Measurements from ENCODE around the gene PIP5K1C. TPM values are rescaled to one million over a fixed set of nuclear protein-coding genes. Genes with fewer than 3 reads are reported as not detected.
A peak's percentile ranks its signal among the peaks of the same experiment; 100 is the strongest.

The PIP5K1C gene
- total RNA-seq, 1 experiment from 2014 or later = 26.9 TPM

DNA sequence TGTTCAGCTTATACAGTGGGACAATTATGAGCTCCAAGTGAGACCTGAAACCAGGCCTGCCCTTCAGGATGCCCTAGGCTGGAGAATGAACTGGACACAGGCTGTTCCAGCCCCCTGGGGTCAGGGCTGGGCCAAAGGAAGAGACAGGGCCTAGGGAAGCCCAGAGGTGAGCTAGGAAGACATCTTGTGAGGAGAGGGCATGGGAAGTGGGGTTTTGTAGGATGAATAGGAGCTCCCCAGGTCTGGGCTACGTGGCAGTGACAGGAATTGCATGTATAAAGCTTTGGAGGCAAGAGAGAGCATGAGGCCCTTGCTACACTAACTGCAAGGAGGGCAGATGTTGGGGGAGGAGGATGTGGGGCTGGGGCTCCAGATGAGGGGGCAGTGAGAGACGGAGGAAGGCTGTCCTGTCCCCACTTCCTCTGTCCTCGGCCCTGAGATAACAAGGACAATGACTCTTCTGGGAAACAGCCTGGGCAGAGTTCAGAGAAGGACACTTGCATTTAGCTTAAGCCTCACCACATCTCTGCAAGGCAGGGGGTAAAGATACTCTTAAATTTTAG lies 92.1 kb downstream of the PIP5K1C start:
- TF ChIP-seq SP1 (IDR thresholded peaks at IDR 0.05; ENCODE audit: low read depth) (no peak), CEBPB (IDR thresholded peaks at IDR 0.05; ENCODE audit: low read depth) (no peak), ZFX (IDR thresholded peaks at IDR 0.05) (no peak), POLR2A (IDR thresholded peaks at IDR 0.05; ENCODE audit: borderline replicate concordance, extremely low read depth, insufficient read depth, insufficient read length) (no peak), EGR1 (IDR thresholded peaks at IDR 0.05; ENCODE audit: low read depth) (no peak), ELF1 (IDR thresholded peaks at IDR 0.05; ENCODE audit: borderline replicate concordance, low read depth) (no peak), POLR2AphosphoS5 (IDR thresholded peaks at IDR 0.05; ENCODE audit: low read depth, low read length) (no peak), TCF7L2 (IDR thresholded peaks at IDR 0.05; ENCODE audit: borderline replicate concordance, extremely low read depth, insufficient read depth, insufficient read length) (no peak), FOSL1 (IDR thresholded peaks at IDR 0.05; ENCODE audit: low read depth) (no peak), EZH2 (IDR thresholded peaks at IDR 0.05) (no peak)
- TF ChIP-seq, protein P1, sequence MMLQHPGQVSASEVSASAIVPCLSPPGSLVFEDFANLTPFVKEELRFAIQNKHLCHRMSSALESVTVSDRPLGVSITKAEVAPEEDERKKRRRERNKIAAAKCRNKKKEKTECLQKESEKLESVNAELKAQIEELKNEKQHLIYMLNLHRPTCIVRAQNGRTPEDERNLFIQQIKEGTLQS (IDR thresholded peaks at IDR 0.05) = no peak
- TF ChIP-seq, protein P2, sequence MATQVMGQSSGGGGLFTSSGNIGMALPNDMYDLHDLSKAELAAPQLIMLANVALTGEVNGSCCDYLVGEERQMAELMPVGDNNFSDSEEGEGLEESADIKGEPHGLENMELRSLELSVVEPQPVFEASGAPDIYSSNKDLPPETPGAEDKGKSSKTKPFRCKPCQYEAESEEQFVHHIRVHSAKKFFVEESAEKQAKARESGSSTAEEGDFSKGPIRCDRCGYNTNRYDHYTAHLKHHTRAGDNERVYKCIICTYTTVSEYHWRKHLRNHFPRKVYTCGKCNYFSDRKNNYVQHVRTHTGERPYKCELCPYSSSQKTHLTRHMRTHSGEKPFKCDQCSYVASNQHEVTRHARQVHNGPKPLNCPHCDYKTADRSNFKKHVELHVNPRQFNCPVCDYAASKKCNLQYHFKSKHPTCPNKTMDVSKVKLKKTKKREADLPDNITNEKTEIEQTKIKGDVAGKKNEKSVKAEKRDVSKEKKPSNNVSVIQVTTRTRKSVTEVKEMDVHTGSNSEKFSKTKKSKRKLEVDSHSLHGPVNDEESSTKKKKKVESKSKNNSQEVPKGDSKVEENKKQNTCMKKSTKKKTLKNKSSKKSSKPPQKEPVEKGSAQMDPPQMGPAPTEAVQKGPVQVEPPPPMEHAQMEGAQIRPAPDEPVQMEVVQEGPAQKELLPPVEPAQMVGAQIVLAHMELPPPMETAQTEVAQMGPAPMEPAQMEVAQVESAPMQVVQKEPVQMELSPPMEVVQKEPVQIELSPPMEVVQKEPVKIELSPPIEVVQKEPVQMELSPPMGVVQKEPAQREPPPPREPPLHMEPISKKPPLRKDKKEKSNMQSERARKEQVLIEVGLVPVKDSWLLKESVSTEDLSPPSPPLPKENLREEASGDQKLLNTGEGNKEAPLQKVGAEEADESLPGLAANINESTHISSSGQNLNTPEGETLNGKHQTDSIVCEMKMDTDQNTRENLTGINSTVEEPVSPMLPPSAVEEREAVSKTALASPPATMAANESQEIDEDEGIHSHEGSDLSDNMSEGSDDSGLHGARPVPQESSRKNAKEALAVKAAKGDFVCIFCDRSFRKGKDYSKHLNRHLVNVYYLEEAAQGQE (IDR thresholded peaks at IDR 0.05; ENCODE audit: low read depth) = no peak
- TF ChIP-seq, protein P3, sequence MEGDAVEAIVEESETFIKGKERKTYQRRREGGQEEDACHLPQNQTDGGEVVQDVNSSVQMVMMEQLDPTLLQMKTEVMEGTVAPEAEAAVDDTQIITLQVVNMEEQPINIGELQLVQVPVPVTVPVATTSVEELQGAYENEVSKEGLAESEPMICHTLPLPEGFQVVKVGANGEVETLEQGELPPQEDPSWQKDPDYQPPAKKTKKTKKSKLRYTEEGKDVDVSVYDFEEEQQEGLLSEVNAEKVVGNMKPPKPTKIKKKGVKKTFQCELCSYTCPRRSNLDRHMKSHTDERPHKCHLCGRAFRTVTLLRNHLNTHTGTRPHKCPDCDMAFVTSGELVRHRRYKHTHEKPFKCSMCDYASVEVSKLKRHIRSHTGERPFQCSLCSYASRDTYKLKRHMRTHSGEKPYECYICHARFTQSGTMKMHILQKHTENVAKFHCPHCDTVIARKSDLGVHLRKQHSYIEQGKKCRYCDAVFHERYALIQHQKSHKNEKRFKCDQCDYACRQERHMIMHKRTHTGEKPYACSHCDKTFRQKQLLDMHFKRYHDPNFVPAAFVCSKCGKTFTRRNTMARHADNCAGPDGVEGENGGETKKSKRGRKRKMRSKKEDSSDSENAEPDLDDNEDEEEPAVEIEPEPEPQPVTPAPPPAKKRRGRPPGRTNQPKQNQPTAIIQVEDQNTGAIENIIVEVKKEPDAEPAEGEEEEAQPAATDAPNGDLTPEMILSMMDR (IDR thresholded peaks at IDR 0.05 in 2 of 3, conservative IDR thresholded peaks at IDR 0.05 in 1 of 3; ENCODE audit: borderline replicate concordance in 1 of 3, insufficient read depth in 1 of 3, low read depth in 2 of 3, low read length in 2 of 3) = no peak
- TF ChIP-seq, protein P4, sequence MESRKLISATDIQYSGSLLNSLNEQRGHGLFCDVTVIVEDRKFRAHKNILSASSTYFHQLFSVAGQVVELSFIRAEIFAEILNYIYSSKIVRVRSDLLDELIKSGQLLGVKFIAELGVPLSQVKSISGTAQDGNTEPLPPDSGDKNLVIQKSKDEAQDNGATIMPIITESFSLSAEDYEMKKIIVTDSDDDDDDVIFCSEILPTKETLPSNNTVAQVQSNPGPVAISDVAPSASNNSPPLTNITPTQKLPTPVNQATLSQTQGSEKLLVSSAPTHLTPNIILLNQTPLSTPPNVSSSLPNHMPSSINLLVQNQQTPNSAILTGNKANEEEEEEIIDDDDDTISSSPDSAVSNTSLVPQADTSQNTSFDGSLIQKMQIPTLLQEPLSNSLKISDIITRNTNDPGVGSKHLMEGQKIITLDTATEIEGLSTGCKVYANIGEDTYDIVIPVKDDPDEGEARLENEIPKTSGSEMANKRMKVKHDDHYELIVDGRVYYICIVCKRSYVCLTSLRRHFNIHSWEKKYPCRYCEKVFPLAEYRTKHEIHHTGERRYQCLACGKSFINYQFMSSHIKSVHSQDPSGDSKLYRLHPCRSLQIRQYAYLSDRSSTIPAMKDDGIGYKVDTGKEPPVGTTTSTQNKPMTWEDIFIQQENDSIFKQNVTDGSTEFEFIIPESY (IDR thresholded peaks at IDR 0.05; ENCODE audit: extremely low read depth, insufficient replicate concordance, low read length) = no peak
- intact Hi-C loops (cut with micrococcal nuclease) = no loop called here
- Histone ChIP-seq H3K9me2 (ENCODE audit: insufficient read depth) (no peaks in the 10 kb centered on the region), H3K4me2 (ENCODE audit: low read length) (peak overlapping the region; percentile 83), H3K4me3 (replicated peaks in 1 of 2; ENCODE audit: low read depth in 1 of 2, low read length in 2 of 2) (peak overlapping the region; percentile 64 to 67), H3K79me2 (ENCODE audit: insufficient read depth, low read length) (no peaks in the 10 kb centered on the region), H3K9ac (ENCODE audit: low read length) (peak overlapping the region; percentile 67), H2AFZ (ENCODE audit: low read depth, low read length, poor library complexity, severe bottlenecking) (no peak overlapping the region), H3K9me3 (ENCODE audit: control insufficient read depth in 1 of 2, insufficient read depth in 1 of 2, low read depth in 1 of 2, low read length in 2 of 2) (no peaks in the 10 kb centered on the region), H3K4me1 (ENCODE audit: control insufficient read depth in 1 of 2, insufficient read depth in 2 of 2, low read length in 2 of 2) (peaks cover 13 to 28% of the 10 kb centered on the region in 2 experiments), H3K27me3 (ENCODE audit: insufficient read depth, low read length) (no peaks in the 10 kb centered on the region), H4K20me1 (ENCODE audit: insufficient read depth) (no peaks in the 10 kb centered on the region), H3K36me3 (ENCODE audit: control insufficient read depth in 1 of 2, insufficient read depth in 2 of 2, low read length in 2 of 2) (peaks cover 0 to 7% of the 10 kb centered on the region in 2 experiments; a peak in 1 of 4 replicates), H3K27ac (ENCODE audit: low read depth, low read length) (peak overlapping the region; percentile 79)
- RAD21 ChIA-PET (ENCODE audit: low non-redundant PET in 1 of 2, low total read pairs in 2 of 2, uncharacterized antibody in 2 of 2, unreplicated experiment in 2 of 2) = interaction anchor here in 1 of 2 experiments (0.6 to 1.2 kb wide), 2 partner anchors 17 to 31 kb away, joined by 3 to 5 read pairs; no protein-coding TSS in a partner anchor
- CTCF ChIA-PET = interaction anchor here (0.6 to 0.9 kb wide), 3 partner anchors 9 to 380 kb away, joined by 3 read pairs; no protein-coding TSS in a partner anchor
- BruUV-seq (replicated peaks) = no TSS peak
- DNase-seq (ENCODE audit: low read depth, low spot score) (no peak), ATAC-seq (no peak)
- POLR2A ChIA-PET = interaction anchor here (0.6 to 1.4 kb wide), 3 partner anchors 15 to 19 kb away, joined by 3 to 4 read pairs (median 3); partner anchors contain the start of gene CACTIN
